PFSK-1 (cell line): Measurements from ENCODE around the gene PLEKHA5.

Source experiments
- POLR2AphosphoS5 ChIP-seq: IDR thresholded peaks from 2 replicates; pipeline ENCODE4 v1.6.1; 2012; ENCODE audit warnings: low read depth, mild to moderate bottlenecking, control low read depth, low read length, moderate library complexity
- TAF1 ChIP-seq: IDR thresholded peaks from 2 replicates; pipeline ENCODE4 v1.6.1; 2012; ENCODE audit warnings: low read length, control low read depth, borderline replicate concordance; ENCODE audit not compliant: insufficient read depth
- TF ChIP-seq, protein P1 (sequence below), 2 experiments: IDR thresholded peaks; 2 replicates each; pipeline versions ENCODE4 v1.6.1 to v1.8.0; 2011 to 2012; ENCODE audit warnings: low read depth in 2 of 2, low read length in 2 of 2, control low read depth in 1 of 2, inconsistent platforms in 1 of 2, mild to moderate bottlenecking in 1 of 2, moderate library complexity in 1 of 2; ENCODE audit not compliant: insufficient read depth in 1 of 2

DNA sequence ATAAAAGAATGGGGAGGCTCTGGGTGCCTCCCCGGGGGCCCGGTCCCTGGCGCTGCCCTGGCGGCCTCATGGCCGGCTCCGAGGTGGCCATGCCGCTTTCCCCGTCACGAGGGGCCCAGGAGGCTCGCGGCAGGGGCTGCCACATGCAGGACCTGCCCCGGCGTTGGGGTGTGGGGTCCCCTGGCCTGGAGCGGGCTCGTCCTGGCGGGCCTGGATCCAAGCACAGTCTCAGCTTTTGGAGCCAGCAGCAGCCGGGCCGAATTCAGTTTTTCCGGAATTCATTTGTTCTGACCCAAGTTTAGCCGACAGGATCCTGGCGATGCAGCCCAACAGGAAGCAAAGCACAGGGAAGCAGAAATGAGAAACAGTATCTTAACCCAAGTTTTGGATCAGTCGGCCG, 283.3 kb downstream of the PLEKHA5 start:
- TF ChIP-seq, protein P1, sequence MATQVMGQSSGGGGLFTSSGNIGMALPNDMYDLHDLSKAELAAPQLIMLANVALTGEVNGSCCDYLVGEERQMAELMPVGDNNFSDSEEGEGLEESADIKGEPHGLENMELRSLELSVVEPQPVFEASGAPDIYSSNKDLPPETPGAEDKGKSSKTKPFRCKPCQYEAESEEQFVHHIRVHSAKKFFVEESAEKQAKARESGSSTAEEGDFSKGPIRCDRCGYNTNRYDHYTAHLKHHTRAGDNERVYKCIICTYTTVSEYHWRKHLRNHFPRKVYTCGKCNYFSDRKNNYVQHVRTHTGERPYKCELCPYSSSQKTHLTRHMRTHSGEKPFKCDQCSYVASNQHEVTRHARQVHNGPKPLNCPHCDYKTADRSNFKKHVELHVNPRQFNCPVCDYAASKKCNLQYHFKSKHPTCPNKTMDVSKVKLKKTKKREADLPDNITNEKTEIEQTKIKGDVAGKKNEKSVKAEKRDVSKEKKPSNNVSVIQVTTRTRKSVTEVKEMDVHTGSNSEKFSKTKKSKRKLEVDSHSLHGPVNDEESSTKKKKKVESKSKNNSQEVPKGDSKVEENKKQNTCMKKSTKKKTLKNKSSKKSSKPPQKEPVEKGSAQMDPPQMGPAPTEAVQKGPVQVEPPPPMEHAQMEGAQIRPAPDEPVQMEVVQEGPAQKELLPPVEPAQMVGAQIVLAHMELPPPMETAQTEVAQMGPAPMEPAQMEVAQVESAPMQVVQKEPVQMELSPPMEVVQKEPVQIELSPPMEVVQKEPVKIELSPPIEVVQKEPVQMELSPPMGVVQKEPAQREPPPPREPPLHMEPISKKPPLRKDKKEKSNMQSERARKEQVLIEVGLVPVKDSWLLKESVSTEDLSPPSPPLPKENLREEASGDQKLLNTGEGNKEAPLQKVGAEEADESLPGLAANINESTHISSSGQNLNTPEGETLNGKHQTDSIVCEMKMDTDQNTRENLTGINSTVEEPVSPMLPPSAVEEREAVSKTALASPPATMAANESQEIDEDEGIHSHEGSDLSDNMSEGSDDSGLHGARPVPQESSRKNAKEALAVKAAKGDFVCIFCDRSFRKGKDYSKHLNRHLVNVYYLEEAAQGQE (IDR thresholded peaks at IDR 0.05; ENCODE audit: insufficient read depth in 1 of 2, low read depth in 2 of 2, low read length in 2 of 2): no peak
- no peak for TF ChIP-seq TAF1
- no peak for TF ChIP-seq POLR2AphosphoS5
